Measurements from ENCODE around the gene PROX1. TPM values are rescaled to one million over a fixed set of nuclear protein-coding genes. Genes with fewer than 3 reads are reported as not detected.

The PROX1 gene
- polyA plus RNA-seq, 3 donors: 0.07 TPM; not detected in 2

DNA sequence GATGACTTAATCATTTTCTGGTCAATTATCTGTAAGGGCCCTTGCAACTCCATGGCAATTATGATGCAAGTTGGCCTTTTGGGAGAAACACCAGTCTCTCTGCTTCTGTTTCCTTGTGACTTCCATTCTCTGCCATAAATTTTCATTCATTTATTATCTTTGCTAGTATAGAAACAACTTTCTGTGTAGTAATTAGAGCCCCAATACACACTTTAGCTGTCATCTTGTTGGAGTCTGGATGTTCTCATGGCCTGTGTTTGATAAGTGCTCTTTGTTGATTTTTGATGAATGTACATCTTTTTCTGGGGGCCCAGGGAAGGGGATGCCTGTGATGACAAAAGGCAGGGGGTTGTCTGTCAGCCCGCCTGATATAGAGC, 22.4 kb downstream of the PROX1 start:
- Mint-ChIP-seq H3K9me3 (peaks cover 0 to 6% (median 2%) of the 10 kb centered on the region in 7 donors), H3K4me1 (no peaks in the 10 kb centered on the region), H3K4me3 (no peak overlapping the region), H3K27me3 (ENCODE audit: low read depth in 3 of 3) (peaks cover 0 to 1% (median 0%) of the 10 kb centered on the region in 3 donors), H3K36me3 (no peaks in the 10 kb centered on the region), H3K27ac (no peak overlapping the region)
- no peaks in the 10 kb centered on the region for H3K36me3 ChIP-seq (replicated peaks in 1 of 2; ENCODE audit: control insufficient read depth in 1 of 2, insufficient read depth in 2 of 2, low read length in 2 of 2)
- no peaks in the 10 kb centered on the region for H3K9me3 ChIP-seq (replicated peaks in 1 of 2; ENCODE audit: control insufficient read depth in 1 of 2, insufficient read depth in 1 of 2, low read length in 2 of 2)
- no peak overlapping the region for H2AFZ ChIP-seq (ENCODE audit: insufficient read depth, low read depth, low read length, poor library complexity, severe bottlenecking)
- no peaks in the 10 kb centered on the region for H4K20me1 ChIP-seq (ENCODE audit: insufficient read depth, low read length)
- no peak overlapping the region for H3K9ac ChIP-seq (ENCODE audit: insufficient read depth, low read length, poor library complexity, severe bottlenecking)
- H3K27me3 ChIP-seq (ENCODE audit: control insufficient read depth in 2 of 2, insufficient read depth in 2 of 2, low read length in 2 of 2): no peaks in the 10 kb centered on the region
- no peak overlapping the region for H3K4me2 ChIP-seq (replicated peaks; ENCODE audit: extremely low read depth, low read length, poor library complexity, severe bottlenecking)
- intact Hi-C loops (cut with micrococcal nuclease): no loop called here
- no peak overlapping the region for H3K27ac ChIP-seq (ENCODE audit: low read depth in 1 of 2, low read length in 2 of 2)
- H3K79me2 ChIP-seq (ENCODE audit: insufficient read depth, low read length): no peaks in the 10 kb centered on the region
- H3K4me3 ChIP-seq (replicated peaks in 1 of 3; ENCODE audit: low read depth in 2 of 3, low read length in 3 of 3): no peak overlapping the region
- no peak for DNase-seq
- no CpG with 5 or more reads among the region's 1 CpG for WGBS (ENCODE audit: insufficient coverage)
- TF ChIP-seq, protein P1, sequence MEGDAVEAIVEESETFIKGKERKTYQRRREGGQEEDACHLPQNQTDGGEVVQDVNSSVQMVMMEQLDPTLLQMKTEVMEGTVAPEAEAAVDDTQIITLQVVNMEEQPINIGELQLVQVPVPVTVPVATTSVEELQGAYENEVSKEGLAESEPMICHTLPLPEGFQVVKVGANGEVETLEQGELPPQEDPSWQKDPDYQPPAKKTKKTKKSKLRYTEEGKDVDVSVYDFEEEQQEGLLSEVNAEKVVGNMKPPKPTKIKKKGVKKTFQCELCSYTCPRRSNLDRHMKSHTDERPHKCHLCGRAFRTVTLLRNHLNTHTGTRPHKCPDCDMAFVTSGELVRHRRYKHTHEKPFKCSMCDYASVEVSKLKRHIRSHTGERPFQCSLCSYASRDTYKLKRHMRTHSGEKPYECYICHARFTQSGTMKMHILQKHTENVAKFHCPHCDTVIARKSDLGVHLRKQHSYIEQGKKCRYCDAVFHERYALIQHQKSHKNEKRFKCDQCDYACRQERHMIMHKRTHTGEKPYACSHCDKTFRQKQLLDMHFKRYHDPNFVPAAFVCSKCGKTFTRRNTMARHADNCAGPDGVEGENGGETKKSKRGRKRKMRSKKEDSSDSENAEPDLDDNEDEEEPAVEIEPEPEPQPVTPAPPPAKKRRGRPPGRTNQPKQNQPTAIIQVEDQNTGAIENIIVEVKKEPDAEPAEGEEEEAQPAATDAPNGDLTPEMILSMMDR (IDR thresholded peaks at IDR 0.05): no peak
- H3K4me1 ChIP-seq (ENCODE audit: control insufficient read depth in 1 of 2, insufficient read depth in 2 of 2, low read length in 2 of 2): no peaks in the 10 kb centered on the region

DNA sequence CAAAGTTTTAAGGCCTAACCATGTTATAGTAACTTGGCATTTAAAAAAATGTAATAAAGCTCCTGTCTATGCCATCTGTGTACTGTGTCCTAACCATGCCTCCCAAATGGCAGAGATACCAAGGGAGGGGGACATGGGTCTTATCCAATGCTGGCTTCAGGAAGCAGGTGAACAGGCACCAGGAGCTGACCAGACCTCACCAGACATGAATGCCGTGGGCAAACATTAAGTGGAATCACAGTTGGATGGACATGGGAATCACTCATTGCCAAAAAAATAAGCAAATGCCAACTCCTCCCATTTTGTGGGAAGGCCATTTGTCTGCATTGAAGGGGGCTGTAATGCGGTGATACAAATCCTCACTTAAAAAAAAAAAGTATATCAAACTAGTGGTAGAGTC, 22.9 kb downstream of the PROX1 start:
- no peak for DNase-seq
- H3K27me3 Mint-ChIP-seq (ENCODE audit: low read depth in 3 of 3): peaks cover 0 to 1% (median 0%) of the 10 kb centered on the region in 3 donors
- no peaks in the 10 kb centered on the region for H3K27me3 ChIP-seq (ENCODE audit: control insufficient read depth in 2 of 2, insufficient read depth in 2 of 2, low read length in 2 of 2)
- no peaks in the 10 kb centered on the region for H3K9me3 ChIP-seq (replicated peaks in 1 of 2; ENCODE audit: control insufficient read depth in 1 of 2, insufficient read depth in 1 of 2, low read length in 2 of 2)
- no peaks in the 10 kb centered on the region for H3K36me3 Mint-ChIP-seq
- H3K9me3 Mint-ChIP-seq: peaks cover 0 to 6% (median 2%) of the 10 kb centered on the region in 7 donors
- no peaks in the 10 kb centered on the region for H3K4me1 Mint-ChIP-seq
- H3K36me3 ChIP-seq (replicated peaks in 1 of 2; ENCODE audit: control insufficient read depth in 1 of 2, insufficient read depth in 2 of 2, low read length in 2 of 2): no peaks in the 10 kb centered on the region
- H3K27ac Mint-ChIP-seq: no peak overlapping the region
- no peak overlapping the region for H2AFZ ChIP-seq (ENCODE audit: insufficient read depth, low read depth, low read length, poor library complexity, severe bottlenecking)
- H3K4me2 ChIP-seq (replicated peaks; ENCODE audit: extremely low read depth, low read length, poor library complexity, severe bottlenecking): no peak overlapping the region
- H3K4me3 ChIP-seq (replicated peaks in 1 of 3; ENCODE audit: low read depth in 2 of 3, low read length in 3 of 3): no peak overlapping the region
- no peaks in the 10 kb centered on the region for H3K79me2 ChIP-seq (ENCODE audit: insufficient read depth, low read length)
- TF ChIP-seq, protein P1 (IDR thresholded peaks at IDR 0.05): no peak
- intact Hi-C loops (cut with micrococcal nuclease): no loop called here
- no peaks in the 10 kb centered on the region for H4K20me1 ChIP-seq (ENCODE audit: insufficient read depth, low read length)
- WGBS (ENCODE audit: insufficient coverage): no CpG with 5 or more reads among the region's 2 CpGs
- no peak overlapping the region for H3K4me3 Mint-ChIP-seq
- H3K27ac ChIP-seq (ENCODE audit: low read depth in 1 of 2, low read length in 2 of 2): no peak overlapping the region
- H3K9ac ChIP-seq (ENCODE audit: insufficient read depth, low read length, poor library complexity, severe bottlenecking): no peak overlapping the region
- no peaks in the 10 kb centered on the region for H3K4me1 ChIP-seq (ENCODE audit: control insufficient read depth in 1 of 2, insufficient read depth in 2 of 2, low read length in 2 of 2)

Measured in CD14-positive monocyte (primary cell).